ENCODE measurements around the gene LRP1. TPM values are rescaled to one million over a fixed set of nuclear protein-coding genes. Genes with fewer than 3 reads are reported as not detected.

The LRP1 gene
- total RNA-seq, 2 experiments from 2014 or later = 1.0 to 1.5 TPM

GRCh38 chr12:57145460-57146059 is 17.3 kb downstream of the LRP1 start:
- Mint-ChIP-seq H3K36me3 (ENCODE audit: low read depth) (no peaks in the 10 kb centered on the region), H3K9me3 (no peaks in the 10 kb centered on the region), H3K4me1 (ENCODE audit: low read depth) (peaks cover 6% of the 10 kb centered on the region), H3K27me3 (ENCODE audit: low read depth) (no peaks in the 10 kb centered on the region), H3K4me3 (no peak overlapping the region), H3K27ac (no peak overlapping the region)
- DNase-seq = no peak
- intact Hi-C loops (cut with micrococcal nuclease) = no loop called here
- CTCF ChIA-PET = interaction anchor here (0.7 to 2.2 kb wide), 3 partner anchors 21 to 29 kb away, joined by 3 to 8 read pairs (median 4); no protein-coding TSS in a partner anchor

- Mint-ChIP-seq H3K27ac (no peak overlapping the region), H3K27me3 (ENCODE audit: low read depth) (no peaks in the 10 kb centered on the region), H3K9me3 (no peaks in the 10 kb centered on the region), H3K4me3 (no peak overlapping the region), H3K36me3 (ENCODE audit: low read depth) (no peaks in the 10 kb centered on the region), H3K4me1 (ENCODE audit: low read depth) (peaks cover 6% of the 10 kb centered on the region)
- intact Hi-C loops (cut with micrococcal nuclease) = no loop called here
- CTCF ChIA-PET = interaction anchor here (1.0 to 2.2 kb wide), 4 partner anchors 22 to 37 kb away, joined by 4 to 8 read pairs (median 6); no protein-coding TSS in a partner anchor
- no peak for DNase-seq
Observed at GRCh38 chr12:57146092-57146491, 17.8 kb downstream of the LRP1 start.

GRCh38 chr12:57146961-57147944 is 19.0 kb downstream of the LRP1 start, which contains the start of gene LRP1-AS:
LRP1-AS (minus strand) TSS chr12:57147619.
- Mint-ChIP-seq H3K4me3 (no peak within 1 kb of the TSS), H3K36me3 (ENCODE audit: low read depth) (no peaks in the 10 kb centered on the region), H3K27me3 (ENCODE audit: low read depth) (no peaks in the 10 kb centered on the region), H3K4me1 (ENCODE audit: low read depth) (peaks cover 6% of the 10 kb centered on the region), H3K27ac (no peak within 1 kb of the TSS), H3K9me3 (no peaks in the 10 kb centered on the region)
- intact Hi-C loops (cut with micrococcal nuclease) = no loop called here
- DNase-seq = no peak
- CTCF ChIA-PET = interaction anchor here (0.6 to 2.2 kb wide), 5 partner anchors 23 to 549 kb away, joined by 3 to 8 read pairs (median 4); no protein-coding TSS in a partner anchor

- no peak overlapping the region for H3K27ac Mint-ChIP-seq
- no peaks in the 10 kb centered on the region for H3K9me3 Mint-ChIP-seq
- no peaks in the 10 kb centered on the region for H3K27me3 Mint-ChIP-seq (ENCODE audit: low read depth)
- no peak for DNase-seq
- H3K36me3 Mint-ChIP-seq (ENCODE audit: low read depth) = no peaks in the 10 kb centered on the region
- CTCF ChIA-PET = interaction anchor here (0.7 kb wide), 1 partner anchor 94 kb away, joined by 3 read pairs; no protein-coding TSS in a partner anchor
- intact Hi-C loops (cut with micrococcal nuclease) = no loop called here
- no peaks in the 10 kb centered on the region for H3K4me1 Mint-ChIP-seq (ENCODE audit: low read depth)
- no peak overlapping the region for H3K4me3 Mint-ChIP-seq
Observed at GRCh38 chr12:57148469-57149244, 20.4 kb downstream of the LRP1 start.

- no peak overlapping the region for H3K27ac Mint-ChIP-seq
- H3K9me3 Mint-ChIP-seq = no peaks in the 10 kb centered on the region
- no peaks in the 10 kb centered on the region for H3K4me1 Mint-ChIP-seq (ENCODE audit: low read depth)
- no peaks in the 10 kb centered on the region for H3K36me3 Mint-ChIP-seq (ENCODE audit: low read depth)
- intact Hi-C loops (cut with micrococcal nuclease) = no loop called here
- CTCF ChIA-PET = no interaction called here
- H3K4me3 Mint-ChIP-seq = no peak overlapping the region
- DNase-seq = no peak
- H3K27me3 Mint-ChIP-seq (ENCODE audit: low read depth) = no peaks in the 10 kb centered on the region
Observed at GRCh38 chr12:57149245-57149900, 21.1 kb downstream of the LRP1 start.

- intact Hi-C loops (cut with micrococcal nuclease) = no loop called here
- CTCF ChIA-PET = interaction anchor here (0.7 kb wide), 1 partner anchor 109 kb away, joined by 5 read pairs; no protein-coding TSS in a partner anchor
- Mint-ChIP-seq H3K9me3 (no peaks in the 10 kb centered on the region), H3K36me3 (ENCODE audit: low read depth) (no peaks in the 10 kb centered on the region), H3K27ac (no peak overlapping the region), H3K4me3 (no peak overlapping the region), H3K27me3 (ENCODE audit: low read depth) (no peaks in the 10 kb centered on the region), H3K4me1 (ENCODE audit: low read depth) (no peaks in the 10 kb centered on the region)
- DNase-seq = no peak
Observed at GRCh38 chr12:57150400-57151000, 22.2 kb downstream of the LRP1 start.

- Mint-ChIP-seq H3K4me3 (no peak overlapping the region), H3K27me3 (ENCODE audit: low read depth) (no peaks in the 10 kb centered on the region)
- CTCF ChIA-PET = no interaction called here
Observed at GRCh38 chr12:57151741-57152630, 23.7 kb downstream of the LRP1 start.

GRCh38 chr12:57152639-57153038 is 24.4 kb downstream of the LRP1 start:
- CTCF ChIA-PET = no interaction called here
- no peak for DNase-seq
- intact Hi-C loops (cut with micrococcal nuclease) = no loop called here
- no peaks in the 10 kb centered on the region for H3K4me1 Mint-ChIP-seq (ENCODE audit: low read depth)
- H3K9me3 Mint-ChIP-seq = no peaks in the 10 kb centered on the region
- no peaks in the 10 kb centered on the region for H3K36me3 Mint-ChIP-seq (ENCODE audit: low read depth)
- no peak overlapping the region for H3K4me3 Mint-ChIP-seq
- no peak overlapping the region for H3K27ac Mint-ChIP-seq
- H3K27me3 Mint-ChIP-seq (ENCODE audit: low read depth) = no peaks in the 10 kb centered on the region

More at GRCh38 chr12:57151741-57152630, 23.7 kb downstream of the LRP1 start:
- Mint-ChIP-seq H3K36me3 (ENCODE audit: low read depth) (no peaks in the 10 kb centered on the region), H3K9me3 (no peaks in the 10 kb centered on the region), H3K4me1 (ENCODE audit: low read depth) (no peaks in the 10 kb centered on the region), H3K27ac (no peak overlapping the region)
- DNase-seq = no peak
- intact Hi-C loops (cut with micrococcal nuclease) = no loop called here

GRCh38 chr12:57153415-57153997 is 25.2 kb downstream of the LRP1 start:
- CTCF ChIA-PET = no interaction called here
- DNase-seq = no peak
- intact Hi-C loops (cut with micrococcal nuclease) = no loop called here
- H3K36me3 Mint-ChIP-seq (ENCODE audit: low read depth) = no peaks in the 10 kb centered on the region
- no peaks in the 10 kb centered on the region for H3K27me3 Mint-ChIP-seq (ENCODE audit: low read depth)
- no peaks in the 10 kb centered on the region for H3K4me1 Mint-ChIP-seq (ENCODE audit: low read depth)
- H3K27ac Mint-ChIP-seq = no peak overlapping the region
- H3K9me3 Mint-ChIP-seq = no peaks in the 10 kb centered on the region
- no peak overlapping the region for H3K4me3 Mint-ChIP-seq

- Mint-ChIP-seq H3K27me3 (ENCODE audit: low read depth) (no peaks in the 10 kb centered on the region), H3K9me3 (no peaks in the 10 kb centered on the region), H3K27ac (no peak overlapping the region), H3K4me3 (no peak overlapping the region), H3K4me1 (ENCODE audit: low read depth) (no peaks in the 10 kb centered on the region), H3K36me3 (ENCODE audit: low read depth) (no peaks in the 10 kb centered on the region)
- DNase-seq = no peak
- CTCF ChIA-PET = interaction anchor here (1.2 kb wide), 1 partner anchor 30 kb away, joined by 4 read pairs; no protein-coding TSS in a partner anchor
- intact Hi-C loops (cut with micrococcal nuclease) = no loop called here
Observed at GRCh38 chr12:57154076-57154475, 25.8 kb downstream of the LRP1 start.
